Activated B cell treated with CpG ODN at 0.5 μM for 24 hours (primary cell): ENCODE measurements around the gene CCDC88B. TPM values are rescaled to one million over a fixed set of nuclear protein-coding genes. Genes with fewer than 3 reads are reported as not detected.

Experiments
- ATAC-seq: fragments of 200-7000 bp; cut with Tn5 transposase; one replicate; pipeline ENCODE4 v1.10.0; 2021; ENCODE audit warnings: low read depth, mild to moderate bottlenecking, moderate library complexity
- CTCF ChIA-PET: fragments of 350-600 bp; sonication (Branson Sonifier 250); formaldehyde crosslinking; loops from one replicate; lab custom pipeline; 2021; ENCODE audit warnings: antibody characterized with exemption; lab: Charles Lee
- POLR2A ChIA-PET: fragments of 350-600 bp; sonication (Branson Sonifier 250); formaldehyde crosslinking; loops from one replicate; lab custom pipeline; 2021; ENCODE audit warnings: antibody characterized with exemption; lab: Charles Lee
- DNase-seq: peaks from one replicate; pipeline ENCODE4 v3.0.0; 2022
- H3K27ac Mint-ChIP-seq: one replicate; pipeline ENCODE4 v1.8.0; 2020; ENCODE audit warnings: mixed read lengths
- H3K27me3 Mint-ChIP-seq: one replicate; pipeline ENCODE4 v1.8.0; 2021; ENCODE audit warnings: mixed read lengths
- H3K36me3 Mint-ChIP-seq: one replicate; pipeline ENCODE4 v1.8.0; 2021; ENCODE audit warnings: low read depth, mixed read lengths
- H3K4me1 Mint-ChIP-seq: one replicate; pipeline ENCODE4 v1.8.0; 2021; ENCODE audit warnings: mixed read lengths
- H3K4me3 Mint-ChIP-seq: one replicate; pipeline ENCODE4 v1.8.0; 2020; ENCODE audit warnings: mild to moderate bottlenecking, mixed read lengths
- H3K9me3 Mint-ChIP-seq: one replicate; pipeline ENCODE4 v1.8.0; 2020; ENCODE audit warnings: mixed read lengths
- CTCF ChIP-seq: fragments of 200-600 bp; IDR thresholded peaks from one replicate; pipeline ENCODE4 v1.8.0; 2022; ENCODE audit warnings: antibody characterized with exemption, mild to moderate bottlenecking
- intact Hi-C: fragments of 100-400 bp; cut with micrococcal nuclease; formaldehyde crosslinking; loops from one replicate; pipeline ENCODE4 v1.15.1; 2024
- total RNA-seq: library from RNA; stranded (reverse); gene quantifications from 2 replicates; pipeline ENCODE4 v1.2.3, GENCODE V29; 2022

Gene CCDC88B
- total RNA-seq, 1 donor from 2014 or later: 201 TPM

- Mint-ChIP-seq H3K4me1 (peaks cover 7% of the 10 kb centered on the region), H3K27ac (no peak overlapping the region), H3K27me3 (no peaks in the 10 kb centered on the region), H3K36me3 (peaks cover 48% of the 10 kb centered on the region), H3K9me3 (no peaks in the 10 kb centered on the region), H3K4me3 (no peak overlapping the region)
- CTCF ChIA-PET: no interaction called here
- ATAC-seq: no peak
- TF ChIP-seq CTCF: no peak
- POLR2A ChIA-PET: no interaction called here
- no peak for DNase-seq
- intact Hi-C loops: no loop called here
Observed at GRCh38 chr11:64347193-64347867, 7.3 kb downstream of the CCDC88B start.

GRCh38 chr11:64348383-64349024 is 8.5 kb downstream of the CCDC88B start:
- intact Hi-C loops: no loop called here

GRCh38 chr11:64349025-64349387 is 9.0 kb downstream of the CCDC88B start:
- CTCF ChIA-PET: interaction anchor here (9.3 kb wide), 1 partner anchor 31 kb away, joined by 138 read pairs; the partner anchor contains the start of genes PRDX5 and TRMT112
- peaks cover 4% of the 10 kb centered on the region for H3K4me1 Mint-ChIP-seq
- H3K36me3 Mint-ChIP-seq: peaks cover 43% of the 10 kb centered on the region
- no peak overlapping the region for H3K27ac Mint-ChIP-seq
- no peaks in the 10 kb centered on the region for H3K9me3 Mint-ChIP-seq
- H3K4me3 Mint-ChIP-seq: no peak overlapping the region
- no peaks in the 10 kb centered on the region for H3K27me3 Mint-ChIP-seq
- ATAC-seq (no peak), DNase-seq (no peak)
- POLR2A ChIA-PET: interaction anchor here (0.6 to 1.0 kb wide), 2 partner anchors 31 to 104 kb away, joined by 3 to 4 read pairs; partner anchors contain the start of genes PRDX5 and TRMT112
- no peak for TF ChIP-seq CTCF
- intact Hi-C loops: no loop called here

More at GRCh38 chr11:64348383-64349024, 8.5 kb downstream of the CCDC88B start:
- Mint-ChIP-seq H3K27me3 (no peaks in the 10 kb centered on the region), H3K36me3 (peaks cover 43% of the 10 kb centered on the region), H3K9me3 (no peaks in the 10 kb centered on the region), H3K27ac (no peak overlapping the region), H3K4me1 (peaks cover 4% of the 10 kb centered on the region), H3K4me3 (no peak overlapping the region)
- no peak for TF ChIP-seq CTCF
- DNase-seq (no peak), ATAC-seq (no peak)
- CTCF ChIA-PET: no interaction called here
- POLR2A ChIA-PET: interaction anchor here (0.6 to 1.0 kb wide), 2 partner anchors 31 to 103 kb away, joined by 3 to 4 read pairs; partner anchors contain the start of genes PRDX5 and TRMT112

GRCh38 chr11:64349404-64349803 is 9.4 kb downstream of the CCDC88B start:
- DNase-seq (no peak), ATAC-seq (no peak)
- Mint-ChIP-seq H3K4me1 (peaks cover 4% of the 10 kb centered on the region), H3K4me3 (no peak overlapping the region), H3K27ac (no peak overlapping the region), H3K9me3 (no peaks in the 10 kb centered on the region), H3K27me3 (no peaks in the 10 kb centered on the region), H3K36me3 (peaks cover 41% of the 10 kb centered on the region)
- intact Hi-C loops: no loop called here
- POLR2A ChIA-PET: interaction anchor here (1.0 kb wide), 1 partner anchor 32 kb away, joined by 3 read pairs; the partner anchor contains the start of genes PRDX5 and TRMT112
- CTCF ChIA-PET: interaction anchor here (9.3 kb wide), 1 partner anchor 32 kb away, joined by 138 read pairs; the partner anchor contains the start of genes PRDX5 and TRMT112
- TF ChIP-seq CTCF: no peak

GRCh38 chr11:64351136-64351631 is 11.2 kb downstream of the CCDC88B start:
- TF ChIP-seq CTCF: no peak
- no peaks in the 10 kb centered on the region for H3K9me3 Mint-ChIP-seq
- ATAC-seq: peak; percentile 29
- no peaks in the 10 kb centered on the region for H3K27me3 Mint-ChIP-seq
- no peak overlapping the region for H3K27ac Mint-ChIP-seq
- CTCF ChIA-PET: interaction anchor here (9.3 kb wide), 1 partner anchor 34 kb away, joined by 138 read pairs; the partner anchor contains the start of genes PRDX5 and TRMT112
- DNase-seq: no peak
- peaks cover 32% of the 10 kb centered on the region for H3K36me3 Mint-ChIP-seq
- POLR2A ChIA-PET: interaction anchor here (6.0 kb wide), 1 partner anchor 10 kb away, joined by 43 read pairs; the partner anchor contains the start of gene CCDC88B
- no peak overlapping the region for H3K4me3 Mint-ChIP-seq
- intact Hi-C loops: no loop called here
- H3K4me1 Mint-ChIP-seq: peaks cover 7% of the 10 kb centered on the region
